Activated CD8-positive, alpha-beta memory T cell treated with anti-CD3 and anti-CD28 coated beads, Interleukin-2, amount 50 U/mL, for 1 hour (primary cell): ENCODE measurements around the gene CALML5.

ENCODE experiments used
- DNase-seq: peaks from one replicate; pipeline ENCODE4 v3.0.0-alpha.2; 2020; ENCODE audit errors: extremely low read depth

Gene CALML5

GRCh38 chr10:5533098-5533731 lies 33.8 kb upstream of the CALML5 start:
- DNase-seq: no peak

GRCh38 chr10:5532618-5533097 lies 33.3 kb upstream of the CALML5 start:
- DNase-seq: no peak

DNA sequence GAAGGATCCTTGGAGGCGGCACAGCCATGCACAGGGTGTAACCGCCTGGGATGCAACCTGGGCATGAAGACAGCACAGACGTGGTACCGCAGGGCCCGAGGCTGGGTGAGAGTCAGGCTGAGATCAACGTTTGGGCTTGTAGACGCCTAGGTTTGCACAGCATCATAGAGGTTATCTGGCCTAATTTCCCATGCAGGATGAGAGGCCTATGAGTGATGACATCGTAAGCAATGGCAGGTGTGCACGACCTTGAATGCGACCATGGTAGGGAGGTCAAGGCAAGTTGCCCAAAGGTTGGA lies 32.9 kb upstream of the CALML5 start:
- DNase-seq: no peak

GRCh38 chr10:5531558-5532306 lies 32.4 kb upstream of the CALML5 start:
- no peak for DNase-seq

DNA sequence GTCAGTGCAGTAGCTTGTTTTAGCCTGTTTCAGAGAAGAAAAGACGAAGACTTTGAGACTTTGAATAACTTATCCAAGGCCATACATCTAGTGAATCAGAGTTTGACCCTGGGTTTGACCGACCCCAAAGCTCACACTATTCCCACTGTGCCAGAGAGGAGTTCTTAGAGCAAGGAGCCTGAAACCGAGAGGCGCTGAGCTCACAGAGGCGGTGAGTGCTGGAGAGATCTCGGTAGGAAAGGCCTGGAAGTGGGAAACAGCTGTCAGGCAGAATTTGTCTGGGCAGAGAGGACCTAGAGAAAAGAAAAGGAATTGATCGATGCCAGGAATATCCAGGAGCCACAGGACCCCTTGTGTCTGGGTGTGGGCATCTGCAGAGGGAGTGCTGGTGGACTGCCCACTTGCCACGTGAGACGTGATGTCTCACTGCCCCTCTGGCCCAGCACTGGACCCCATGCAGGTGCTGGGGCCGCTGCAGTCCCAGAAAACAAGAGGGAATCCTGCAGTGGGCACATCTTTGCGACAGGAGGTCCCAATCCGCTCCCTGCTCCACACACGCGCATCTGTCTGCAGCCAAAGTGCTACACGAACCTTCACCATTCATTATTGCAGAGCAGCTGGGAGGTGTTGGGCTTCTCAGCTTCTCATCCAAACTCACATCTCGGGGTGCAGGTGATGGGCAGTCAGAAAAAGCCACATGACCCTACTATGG lies 31.6 kb upstream of the CALML5 start:
- DNase-seq: no peak

DNA sequence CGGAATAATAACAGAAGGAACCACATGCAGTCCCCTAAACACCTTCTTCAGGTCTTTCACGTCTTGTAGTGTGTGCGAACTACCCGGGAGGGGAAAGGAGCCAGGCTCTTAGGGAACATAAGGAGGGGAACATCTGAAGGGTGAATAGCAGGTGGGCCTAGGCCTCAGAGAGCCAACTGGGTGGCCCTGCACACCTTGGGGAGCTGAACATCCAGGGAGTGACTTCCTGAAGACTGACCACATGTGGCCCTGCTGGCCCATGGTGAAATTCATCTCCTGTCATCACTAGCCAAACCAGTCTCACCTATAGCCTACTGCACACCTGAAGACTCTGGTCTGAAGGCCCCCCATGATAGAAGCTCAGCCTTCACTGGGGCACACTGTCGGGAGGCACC lies 31.0 kb upstream of the CALML5 start:
- no peak for DNase-seq

- DNase-seq: no peak
Measured at GRCh38 chr10:5529702-5530411, 30.5 kb upstream of the CALML5 start.

DNA sequence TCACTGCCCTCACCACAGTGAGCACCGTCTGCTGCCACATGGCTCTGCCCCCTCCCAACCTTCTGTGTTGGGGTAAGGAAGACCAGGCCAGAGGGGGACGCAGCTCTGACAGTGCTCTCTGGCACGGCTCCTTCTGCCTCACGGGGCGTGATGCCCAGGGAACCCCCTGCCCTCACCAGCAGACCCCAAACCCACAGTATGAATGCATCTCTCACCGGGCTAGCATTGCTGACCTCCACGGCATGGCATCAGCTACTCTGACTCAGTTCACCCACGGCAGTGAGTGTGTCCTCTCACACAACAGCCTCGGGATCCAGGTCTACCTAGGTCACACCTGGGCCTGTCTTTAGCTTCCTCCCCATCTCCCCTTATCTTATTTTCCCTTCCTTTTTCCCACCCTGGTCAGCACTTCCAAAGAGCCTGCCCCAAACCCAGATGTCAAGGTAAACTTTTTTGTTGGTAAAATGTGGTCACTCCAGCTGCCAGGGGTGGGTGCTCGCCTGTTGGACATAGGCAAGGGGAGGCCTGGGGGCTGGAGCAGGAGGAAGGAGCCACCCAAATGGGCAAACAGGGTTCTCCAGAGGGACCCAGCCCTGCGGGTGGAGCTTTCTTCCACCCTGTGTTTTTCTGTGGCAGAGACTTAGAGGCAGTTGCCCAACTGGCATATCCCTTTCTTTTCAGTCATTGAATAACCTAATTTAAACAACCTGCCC lies 29.8 kb upstream of the CALML5 start:
- DNase-seq: no peak

GRCh38 chr10:5527332-5528200 lies 28.2 kb upstream of the CALML5 start:
- DNase-seq: no peak

DNA sequence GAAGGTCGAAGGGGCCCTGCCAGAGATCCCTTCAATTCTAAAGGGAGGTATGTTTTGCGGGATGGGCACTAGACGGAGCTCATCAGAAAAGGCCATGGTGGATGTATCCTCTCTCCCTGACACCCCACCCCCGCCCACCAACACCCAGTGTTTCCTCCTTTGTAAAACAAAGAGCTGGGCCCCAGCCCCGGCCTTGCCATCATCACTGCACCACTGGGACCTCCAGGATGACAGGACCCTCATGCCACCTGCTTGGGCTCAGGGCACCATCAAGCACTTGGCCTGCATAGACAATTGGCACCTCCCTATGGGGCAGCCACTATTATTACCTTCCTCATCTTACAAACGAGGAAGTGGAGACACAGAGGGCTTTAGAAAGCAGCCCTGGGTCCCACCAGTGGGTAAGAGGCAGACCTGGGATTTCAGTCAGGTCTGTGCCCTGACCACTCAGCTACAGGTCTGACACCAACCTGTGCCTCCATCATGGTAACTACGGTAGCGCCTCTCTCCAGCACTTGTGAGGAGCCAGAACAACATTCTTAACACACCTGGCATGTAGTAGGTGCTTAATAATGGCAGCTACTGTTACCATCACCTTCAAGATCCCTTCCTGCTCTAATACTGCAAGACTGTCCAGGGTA lies 27.4 kb upstream of the CALML5 start:
- no peak for DNase-seq

- no peak for DNase-seq
Measured at GRCh38 chr10:5525561-5526341, 26.4 kb upstream of the CALML5 start.

DNA sequence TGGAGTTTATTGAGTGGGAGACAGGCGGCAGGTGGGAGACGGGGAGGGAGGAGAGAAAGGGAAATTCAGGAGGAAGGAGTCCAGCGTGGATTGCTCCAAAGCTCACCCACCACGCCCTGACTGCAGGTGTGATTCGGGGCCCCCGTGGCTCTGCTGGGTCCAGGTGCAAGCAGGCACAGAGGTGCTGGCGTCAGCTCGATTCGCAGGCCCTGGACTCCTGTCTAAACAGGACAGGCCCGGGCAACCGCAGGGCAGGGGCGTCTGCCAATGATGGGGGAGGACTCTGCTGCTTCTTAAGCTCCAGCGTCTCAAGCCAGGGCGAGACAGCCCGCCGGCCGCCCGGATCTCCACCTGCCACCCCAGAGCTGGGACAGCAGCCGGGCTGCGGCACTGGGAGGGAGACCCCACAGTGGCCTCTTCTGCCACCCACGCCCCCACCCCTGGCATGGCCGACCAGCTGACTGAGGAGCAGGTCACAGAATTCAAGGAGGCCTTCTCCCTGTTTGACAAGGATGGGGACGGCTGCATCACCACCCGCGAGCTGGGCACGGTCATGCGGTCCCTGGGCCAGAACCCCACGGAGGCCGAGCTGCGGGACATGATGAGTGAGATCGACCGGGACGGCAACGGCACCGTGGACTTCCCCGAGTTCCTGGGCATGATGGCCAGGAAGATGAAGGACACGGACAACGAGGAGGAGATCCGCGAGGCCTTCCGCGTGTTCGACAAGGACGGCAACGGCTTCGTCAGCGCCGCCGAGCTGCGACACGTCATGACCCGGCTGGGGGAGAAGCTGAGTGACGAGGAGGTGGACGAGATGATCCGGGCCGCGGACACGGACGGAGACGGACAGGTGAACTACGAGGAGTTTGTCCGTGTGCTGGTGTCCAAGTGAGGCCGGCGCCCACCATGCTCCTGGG lies 25.5 kb upstream of the CALML5 start, which contains the start of gene CALML3:
Gene CALML3, plus strand, starts transcription at position 321 of the 920 bp plus-strand sequence. Its CDS starts 125 bp downstream, at position 446.
- DNase-seq: no peak

DNA sequence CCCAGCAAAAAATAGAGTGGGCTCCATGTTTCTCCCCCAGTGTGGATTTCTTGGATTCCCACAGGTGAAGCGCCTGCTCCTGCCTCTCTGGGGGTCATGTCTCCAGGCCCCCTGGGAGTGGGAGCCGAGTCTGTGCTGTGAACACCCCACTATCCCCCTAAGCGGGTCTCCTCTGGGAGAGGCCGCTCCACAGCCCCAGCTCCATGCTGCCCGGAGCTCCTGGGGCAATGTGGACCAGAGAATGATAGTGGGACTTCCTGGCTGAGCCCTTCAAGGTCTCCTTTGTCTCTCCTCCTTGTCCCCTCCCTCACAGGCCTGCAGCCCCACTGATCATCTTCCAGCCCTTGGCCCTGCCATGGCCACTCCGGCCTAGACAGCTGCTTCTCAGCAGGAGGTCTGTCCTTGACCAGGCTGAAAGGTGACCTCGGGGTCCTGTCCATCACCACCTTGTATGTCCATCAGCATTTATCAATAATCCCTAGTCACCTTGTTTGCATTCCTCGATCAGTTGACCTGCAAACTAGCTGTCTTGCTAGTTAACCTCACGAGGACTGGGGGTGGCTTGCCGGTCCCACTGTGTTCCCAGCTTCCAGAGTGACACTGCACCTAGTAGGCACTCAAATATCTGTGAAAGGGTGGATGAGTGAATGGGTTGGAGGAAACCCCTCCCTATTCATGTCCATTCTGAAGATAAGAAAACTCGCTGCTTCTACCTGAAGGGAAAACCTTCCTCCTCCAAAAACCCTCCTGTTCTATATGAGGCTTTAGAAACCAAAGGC lies 24.6 kb upstream of the CALML5 start:
- no peak for DNase-seq

GRCh38 chr10:5522913-5523560 lies 23.7 kb upstream of the CALML5 start:
- no peak for DNase-seq

DNA sequence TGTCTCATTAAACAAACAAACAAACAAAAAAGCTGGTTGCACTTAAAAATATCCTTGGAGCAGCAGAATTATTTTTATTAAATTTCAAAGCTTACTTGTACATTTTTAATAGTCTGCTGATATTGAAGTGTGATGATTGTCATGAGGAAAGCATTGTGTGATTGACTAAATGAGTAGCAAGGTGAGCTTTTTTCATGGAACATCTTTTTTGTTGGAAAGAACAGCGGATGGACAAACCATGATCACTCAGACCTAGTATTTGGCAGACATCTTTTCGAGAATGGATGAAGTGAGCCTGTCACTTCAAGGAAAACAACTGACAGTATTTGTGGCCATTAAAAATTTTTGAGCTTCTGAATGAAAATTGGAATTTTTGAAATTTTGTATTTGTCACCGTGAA lies 19.7 kb upstream of the CALML5 start:
- DNase-seq: no peak

- no peak for DNase-seq
Measured at GRCh38 chr10:5518143-5518542, 18.8 kb upstream of the CALML5 start.

DNA sequence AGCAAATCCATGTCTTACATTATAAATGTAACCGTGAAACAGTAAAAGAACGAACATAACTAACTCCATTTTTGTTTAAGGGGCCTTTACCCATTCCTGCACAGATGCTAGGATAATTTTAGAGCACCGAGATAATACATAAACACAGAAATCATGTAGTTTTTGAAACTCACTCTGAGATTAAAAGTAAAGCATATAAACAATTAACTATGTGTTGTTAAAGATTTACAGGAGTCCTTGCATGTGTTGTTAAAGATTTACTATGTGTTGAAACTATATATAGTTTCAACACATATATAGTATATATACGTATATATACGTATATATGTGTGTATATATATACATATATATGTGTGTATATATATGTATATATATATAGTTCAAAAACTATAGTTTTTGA lies 18.2 kb upstream of the CALML5 start:
- DNase-seq: no peak
